Measurements from ENCODE around the gene DOCK8.
"Not testable (repeated sequence)": the region's sequence is repeated elsewhere in the genome, so short reads cannot be mapped to it uniquely, and the experiment has no call there.

The DOCK8 gene

DNA sequence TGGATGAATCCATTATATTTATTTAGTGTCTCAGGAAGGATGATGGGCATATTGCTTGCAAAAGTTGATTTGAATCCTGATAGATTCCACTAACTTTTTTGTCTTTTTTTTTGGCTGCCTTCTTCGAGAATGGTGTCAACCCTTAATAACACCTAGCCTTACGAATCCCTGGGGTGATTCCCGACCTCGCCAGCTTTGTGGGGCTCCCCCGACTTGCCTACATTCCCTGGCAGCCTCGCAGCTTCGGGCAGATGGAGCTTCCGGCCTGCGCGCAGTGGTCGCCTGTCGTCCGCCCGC lies 366 bp upstream of the DOCK8 start:
- no peak for TF ChIP-seq ZFX (IDR thresholded peaks at IDR 0.05)
- TF ChIP-seq, protein P1, sequence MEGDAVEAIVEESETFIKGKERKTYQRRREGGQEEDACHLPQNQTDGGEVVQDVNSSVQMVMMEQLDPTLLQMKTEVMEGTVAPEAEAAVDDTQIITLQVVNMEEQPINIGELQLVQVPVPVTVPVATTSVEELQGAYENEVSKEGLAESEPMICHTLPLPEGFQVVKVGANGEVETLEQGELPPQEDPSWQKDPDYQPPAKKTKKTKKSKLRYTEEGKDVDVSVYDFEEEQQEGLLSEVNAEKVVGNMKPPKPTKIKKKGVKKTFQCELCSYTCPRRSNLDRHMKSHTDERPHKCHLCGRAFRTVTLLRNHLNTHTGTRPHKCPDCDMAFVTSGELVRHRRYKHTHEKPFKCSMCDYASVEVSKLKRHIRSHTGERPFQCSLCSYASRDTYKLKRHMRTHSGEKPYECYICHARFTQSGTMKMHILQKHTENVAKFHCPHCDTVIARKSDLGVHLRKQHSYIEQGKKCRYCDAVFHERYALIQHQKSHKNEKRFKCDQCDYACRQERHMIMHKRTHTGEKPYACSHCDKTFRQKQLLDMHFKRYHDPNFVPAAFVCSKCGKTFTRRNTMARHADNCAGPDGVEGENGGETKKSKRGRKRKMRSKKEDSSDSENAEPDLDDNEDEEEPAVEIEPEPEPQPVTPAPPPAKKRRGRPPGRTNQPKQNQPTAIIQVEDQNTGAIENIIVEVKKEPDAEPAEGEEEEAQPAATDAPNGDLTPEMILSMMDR (conservative IDR thresholded peaks at IDR 0.05) = no peak
- H3K27ac ChIP-seq = no peak overlapping the region

DNA sequence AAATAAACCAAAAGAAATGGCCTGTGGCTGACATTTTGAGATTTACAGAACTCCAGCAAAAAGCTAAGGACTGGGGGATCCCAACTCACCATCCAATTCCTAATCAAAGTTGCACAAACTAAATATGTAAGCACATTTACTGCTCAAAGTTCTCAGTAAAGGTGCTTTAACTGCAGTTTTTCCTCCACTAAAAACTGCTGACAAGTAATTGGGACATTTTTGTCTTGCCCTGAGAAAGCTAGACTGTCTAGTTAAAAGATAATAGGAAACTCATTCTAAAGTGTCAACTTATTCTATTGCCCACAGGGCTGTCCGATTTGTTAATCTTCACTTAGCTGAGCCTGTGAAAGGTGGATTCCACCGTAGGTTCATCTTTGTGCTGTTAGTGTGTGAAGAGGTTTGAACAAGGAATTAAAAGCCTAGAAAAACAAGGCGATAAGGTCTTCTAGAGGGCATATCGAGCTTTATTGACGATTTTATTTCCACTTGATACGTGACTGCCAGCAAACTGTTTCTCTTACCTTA lies 1.0 kb downstream of the DOCK8 start:
- H3K27ac ChIP-seq = no peak overlapping the region
- TF ChIP-seq ZFX (IDR thresholded peaks at IDR 0.05) = no peak
- TF ChIP-seq, protein P1 (conservative IDR thresholded peaks at IDR 0.05) = no peak

DNA sequence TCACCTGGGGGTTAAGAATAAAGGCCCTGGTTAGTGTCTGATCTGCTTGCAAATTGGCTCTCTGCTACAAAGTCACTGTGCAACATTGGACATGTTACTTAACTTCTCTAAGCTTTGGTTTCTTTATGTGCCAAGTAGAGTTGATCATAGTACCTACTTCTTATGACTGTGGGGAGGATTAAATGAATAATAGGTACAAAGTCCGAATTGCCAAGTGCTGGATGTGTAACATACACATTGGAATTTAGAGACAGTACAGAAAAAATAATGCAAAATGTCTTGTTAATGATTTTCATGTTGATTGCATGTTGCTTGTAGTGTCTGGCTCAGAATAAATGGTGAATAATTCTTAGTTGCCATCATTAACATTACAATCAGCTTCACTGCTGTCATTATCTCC lies 2.2 kb downstream of the DOCK8 start:
- no peak overlapping the region for H3K27ac ChIP-seq
- TF ChIP-seq, protein P1 (conservative IDR thresholded peaks at IDR 0.05) = no peak

DNA sequence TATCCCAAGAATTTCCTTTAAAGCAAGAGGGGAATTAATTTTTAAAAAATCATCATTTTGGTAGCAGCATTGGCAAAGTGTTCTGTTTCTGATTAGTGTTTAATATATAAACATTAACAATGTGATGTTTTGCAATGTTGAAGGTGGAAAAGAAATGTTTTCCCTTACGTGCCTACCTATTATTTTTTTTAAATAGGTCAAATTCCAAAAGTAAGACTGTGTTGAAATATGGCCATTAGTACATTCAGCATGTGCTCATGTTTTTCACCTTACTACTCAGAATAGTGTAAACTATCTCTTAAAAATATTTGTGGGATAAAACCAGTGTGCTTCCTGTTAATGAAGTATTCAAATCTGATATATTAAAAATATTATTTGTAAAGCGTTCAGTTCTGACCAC lies 3.3 kb downstream of the DOCK8 start:
- no peak overlapping the region for H3K27ac ChIP-seq
- TF ChIP-seq, protein P1 (conservative IDR thresholded peaks at IDR 0.05) = no peak
- TF ChIP-seq ZFX (IDR thresholded peaks at IDR 0.05) = no peak

DNA sequence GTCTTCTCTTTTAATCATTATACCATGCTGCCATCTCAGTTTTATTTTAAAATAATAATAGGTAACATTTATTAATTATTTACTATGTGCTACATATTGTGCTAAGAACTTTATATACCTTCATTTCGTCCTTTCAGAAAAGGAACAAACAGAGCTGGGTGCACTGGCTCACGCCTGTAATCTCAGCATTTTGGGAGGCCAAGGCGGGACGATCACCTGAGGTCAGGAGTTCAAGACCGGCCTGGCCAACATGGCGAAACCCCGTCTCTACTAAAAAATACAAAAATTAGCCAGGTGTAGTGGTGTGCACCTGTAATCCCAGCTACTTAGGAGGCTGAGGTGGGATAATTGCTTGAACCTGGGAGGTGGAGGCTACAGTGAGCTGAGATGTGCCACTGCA lies 4.4 kb downstream of the DOCK8 start:
- H3K27ac ChIP-seq = not testable (repeated sequence)

DNA sequence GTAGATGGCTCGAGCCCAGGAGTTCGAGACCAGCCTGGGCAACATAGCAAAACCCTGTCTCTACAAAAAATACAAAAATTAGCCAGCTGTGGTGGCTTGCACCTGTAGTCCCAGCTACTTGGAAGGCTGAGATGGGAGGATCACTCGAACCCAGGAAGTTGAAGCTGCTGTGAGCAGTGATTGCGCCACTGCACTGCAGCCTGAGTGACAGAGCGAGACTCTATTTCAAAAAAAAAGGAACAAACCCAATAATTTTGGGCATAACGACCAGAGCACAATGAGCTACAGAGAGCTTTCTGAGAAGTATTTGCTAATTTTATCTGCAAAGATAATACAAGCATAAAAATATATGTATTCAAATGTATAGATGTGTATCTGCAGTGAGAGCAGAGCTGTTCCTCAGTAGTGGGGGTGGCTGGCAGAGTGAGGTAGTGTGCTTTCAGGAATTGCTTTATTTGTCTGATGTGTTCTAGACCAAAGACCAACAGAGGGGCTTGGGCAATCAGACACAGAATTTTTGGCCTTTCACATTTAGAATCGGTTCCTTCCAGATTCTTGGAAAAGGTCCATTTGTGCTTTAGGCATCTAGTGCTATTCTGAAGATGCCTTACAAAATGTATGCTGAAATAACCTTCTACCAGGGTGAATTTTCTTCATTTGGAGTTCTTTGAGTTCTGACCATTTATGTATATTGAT lies 5.2 kb downstream of the DOCK8 start:
- no peak overlapping the region for H3K27ac ChIP-seq
- TF ChIP-seq, protein P1 (conservative IDR thresholded peaks at IDR 0.05) = no peak
- TF ChIP-seq ZFX (IDR thresholded peaks at IDR 0.05) = no peak

DNA sequence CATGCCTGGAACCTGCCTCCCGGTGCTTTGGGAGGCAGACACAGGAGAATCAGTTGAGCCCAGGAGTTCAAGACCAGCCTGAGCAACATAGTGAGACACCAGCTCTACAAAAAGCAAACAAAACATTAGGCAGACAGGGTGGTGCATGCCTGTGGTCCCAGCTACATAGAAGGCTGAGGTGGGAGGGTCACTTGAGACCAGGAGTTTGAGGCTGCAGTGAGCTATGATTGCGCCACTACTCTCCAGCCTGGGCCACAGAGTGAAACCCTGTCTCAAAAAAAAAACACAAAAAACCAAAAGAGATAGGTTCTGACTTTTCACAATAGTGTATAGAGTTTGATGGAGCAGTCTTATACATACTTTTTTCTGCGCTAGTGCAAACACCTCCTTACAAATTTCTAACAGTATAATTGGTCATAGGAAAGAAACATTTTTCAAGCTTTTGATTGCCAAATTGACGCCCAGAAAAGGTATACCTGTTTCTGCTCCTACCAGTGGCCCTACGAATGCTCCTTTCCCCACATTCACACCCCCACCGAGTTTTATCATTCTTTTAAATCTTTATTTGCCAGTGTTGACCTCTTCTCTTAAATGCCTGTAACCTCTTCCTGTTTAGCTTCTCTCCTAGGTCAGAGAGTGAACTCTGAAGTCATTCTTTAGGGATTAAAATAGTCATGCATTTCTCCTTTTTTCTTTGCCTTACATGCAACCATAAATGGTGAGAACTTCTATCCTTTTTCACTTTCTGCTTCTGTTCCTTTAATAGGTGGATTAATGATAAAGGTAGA lies 7.5 kb downstream of the DOCK8 start:
- no peak overlapping the region for H3K27ac ChIP-seq
- TF ChIP-seq, protein P1 (conservative IDR thresholded peaks at IDR 0.05) = no peak
- no peak for TF ChIP-seq ZFX (IDR thresholded peaks at IDR 0.05)

All from C4-2B (cell line).